Esophagus muscularis mucosa (tissue), 3 donors: ENCODE results near the gene RAB35.

Experiments
- POLR2A ChIP-seq: fragments of 450-650 bp; IDR thresholded peaks from one replicate; pipeline ENCODE4 v1.6.1; 2017; ENCODE audit warnings: antibody characterized with exemption, moderate library complexity, mild to moderate bottlenecking, low read depth
- TF ChIP-seq, protein P1 (sequence below), 3 experiments: fragments of 200-600 bp in 2 of 3; fragments of 450-650 bp in 1 of 3; sonication (generic) in 2 of 3; IDR thresholded peaks; one replicate each; pipeline ENCODE4 v1.5.1; 2017 to 2019; ENCODE audit warnings: antibody characterized with exemption in 3 of 3, mild to moderate bottlenecking in 2 of 3, moderate library complexity in 1 of 3

DNA sequence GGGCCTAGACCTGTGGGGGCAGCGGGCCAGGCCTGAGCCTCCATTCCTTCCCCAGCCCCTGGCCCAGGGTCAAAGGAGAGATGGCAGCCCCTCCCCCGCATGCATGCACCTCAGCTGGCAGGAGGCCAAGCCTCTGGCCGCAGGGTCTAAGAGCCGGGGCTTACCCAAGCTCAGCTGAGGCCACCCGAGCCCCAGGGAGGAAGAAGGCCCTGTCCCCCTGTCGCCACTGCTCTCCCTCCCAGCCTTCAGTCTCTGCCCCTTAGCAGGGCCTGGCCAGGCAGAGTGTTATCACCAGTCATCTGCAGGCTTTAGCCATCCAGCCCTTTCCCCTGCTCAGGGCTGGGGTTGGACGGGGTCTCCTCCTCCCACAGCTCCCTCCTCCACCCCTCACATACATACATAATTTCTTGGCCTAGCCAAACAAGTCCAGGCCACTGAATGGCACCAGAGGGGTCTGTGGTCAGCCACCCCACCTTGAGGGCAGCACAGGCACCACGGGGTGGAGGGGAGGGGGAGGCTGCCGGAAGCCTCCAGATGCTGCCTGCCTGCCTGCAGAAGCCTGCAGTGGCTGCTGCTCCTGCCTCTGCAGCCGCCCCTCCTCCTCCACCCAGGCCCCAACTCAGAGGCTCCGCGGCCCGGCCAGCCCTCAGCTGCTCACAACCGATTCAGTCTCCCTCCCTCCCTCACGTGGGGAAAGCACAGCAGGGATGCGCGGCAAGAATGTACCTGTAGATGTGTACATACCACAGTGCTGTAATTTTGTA, 22.8 kb downstream of the RAB35 start:
- TF ChIP-seq, protein P1, sequence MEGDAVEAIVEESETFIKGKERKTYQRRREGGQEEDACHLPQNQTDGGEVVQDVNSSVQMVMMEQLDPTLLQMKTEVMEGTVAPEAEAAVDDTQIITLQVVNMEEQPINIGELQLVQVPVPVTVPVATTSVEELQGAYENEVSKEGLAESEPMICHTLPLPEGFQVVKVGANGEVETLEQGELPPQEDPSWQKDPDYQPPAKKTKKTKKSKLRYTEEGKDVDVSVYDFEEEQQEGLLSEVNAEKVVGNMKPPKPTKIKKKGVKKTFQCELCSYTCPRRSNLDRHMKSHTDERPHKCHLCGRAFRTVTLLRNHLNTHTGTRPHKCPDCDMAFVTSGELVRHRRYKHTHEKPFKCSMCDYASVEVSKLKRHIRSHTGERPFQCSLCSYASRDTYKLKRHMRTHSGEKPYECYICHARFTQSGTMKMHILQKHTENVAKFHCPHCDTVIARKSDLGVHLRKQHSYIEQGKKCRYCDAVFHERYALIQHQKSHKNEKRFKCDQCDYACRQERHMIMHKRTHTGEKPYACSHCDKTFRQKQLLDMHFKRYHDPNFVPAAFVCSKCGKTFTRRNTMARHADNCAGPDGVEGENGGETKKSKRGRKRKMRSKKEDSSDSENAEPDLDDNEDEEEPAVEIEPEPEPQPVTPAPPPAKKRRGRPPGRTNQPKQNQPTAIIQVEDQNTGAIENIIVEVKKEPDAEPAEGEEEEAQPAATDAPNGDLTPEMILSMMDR (IDR thresholded peaks at IDR 0.05): no peak
- TF ChIP-seq POLR2A: no peak
